Ishikawa (cell line): ENCODE results near the gene RAB10.

Experiments used
- CEBPB ChIP-seq: IDR thresholded peaks from 2 replicates; pipeline ENCODE4 v1.6.1; 2012
- CREB1 ChIP-seq: IDR thresholded peaks from 2 replicates; pipeline ENCODE4 v1.6.1; 2012; ENCODE audit warnings: low read depth
- EGR1 ChIP-seq: IDR thresholded peaks from 2 replicates; pipeline ENCODE4 v1.6.1; 2012
- EP300 ChIP-seq: IDR thresholded peaks from 2 replicates; pipeline ENCODE4 v1.6.1; 2012; ENCODE audit warnings: borderline replicate concordance
- FOXM1 ChIP-seq: IDR thresholded peaks from 2 replicates; pipeline ENCODE4 v1.6.1; 2012; ENCODE audit warnings: low read depth, borderline replicate concordance
- NFIC ChIP-seq: IDR thresholded peaks from 2 replicates; pipeline ENCODE4 v1.6.1; 2012
- RAD21 ChIP-seq: IDR thresholded peaks from 2 replicates; pipeline ENCODE4 v1.6.1; 2012; ENCODE audit warnings: low read depth
- TAF1 ChIP-seq: IDR thresholded peaks from 2 replicates; pipeline ENCODE4 v1.6.1; 2012; ENCODE audit warnings: low read depth, mild to moderate bottlenecking
- TCF12 ChIP-seq: IDR thresholded peaks from 2 replicates; pipeline ENCODE4 v1.6.1; 2012; ENCODE audit warnings: low read depth
- TEAD4 ChIP-seq: IDR thresholded peaks from 2 replicates; pipeline ENCODE4 v1.6.1; 2012
- YY1 ChIP-seq: IDR thresholded peaks from 2 replicates; pipeline ENCODE4 v1.6.1; 2012; ENCODE audit warnings: low read depth
- ZBTB7A ChIP-seq: IDR thresholded peaks from 2 replicates; pipeline ENCODE4 v1.6.1; 2012; ENCODE audit warnings: low read depth
- TF ChIP-seq, protein P1 (sequence below): IDR thresholded peaks from 2 replicates; pipeline ENCODE4 v1.6.1; 2012
- TF ChIP-seq, protein P2 (sequence below): IDR thresholded peaks from 2 replicates; pipeline ENCODE4 v1.6.1; 2012; ENCODE audit warnings: low read depth, mild to moderate bottlenecking
- TF ChIP-seq, protein P3 (sequence below): IDR thresholded peaks from 2 replicates; pipeline ENCODE4 v1.6.1; 2012

The RAB10 gene

DNA sequence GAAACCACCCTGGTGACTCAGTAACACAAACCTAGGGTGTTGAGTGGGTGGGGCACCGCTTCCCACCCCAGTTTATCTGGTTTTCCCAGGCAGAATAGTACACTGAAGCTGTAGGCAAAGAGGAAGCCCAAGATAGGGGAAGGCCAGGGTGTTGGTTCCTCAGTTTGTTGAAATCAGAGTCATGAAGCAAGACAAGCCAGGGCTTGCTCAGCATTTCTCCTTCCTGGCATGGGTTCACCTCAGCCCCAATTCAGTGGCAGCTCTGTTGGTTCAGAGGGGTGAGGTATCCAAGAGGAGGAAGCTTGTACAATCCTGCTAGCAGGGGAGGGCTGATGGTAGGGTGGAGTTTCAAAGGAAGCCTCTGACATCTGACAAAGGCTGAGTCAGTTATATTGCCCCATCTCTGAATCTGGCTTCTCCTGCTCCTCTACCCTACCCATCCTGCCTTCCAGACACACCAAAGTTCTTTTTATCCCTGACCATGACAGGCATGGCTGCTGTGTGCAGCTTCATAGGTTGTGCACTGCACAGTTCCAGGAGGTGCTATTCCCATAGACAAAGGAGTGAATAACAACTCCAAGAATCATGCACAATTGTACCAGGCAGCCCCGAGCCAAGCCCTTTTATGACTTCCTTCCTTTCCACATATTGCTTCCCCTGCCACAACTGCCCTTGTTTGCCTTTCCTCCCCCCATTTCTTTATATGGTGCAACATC, 24.9 kb upstream of the RAB10 start:
- TF ChIP-seq, protein P1, sequence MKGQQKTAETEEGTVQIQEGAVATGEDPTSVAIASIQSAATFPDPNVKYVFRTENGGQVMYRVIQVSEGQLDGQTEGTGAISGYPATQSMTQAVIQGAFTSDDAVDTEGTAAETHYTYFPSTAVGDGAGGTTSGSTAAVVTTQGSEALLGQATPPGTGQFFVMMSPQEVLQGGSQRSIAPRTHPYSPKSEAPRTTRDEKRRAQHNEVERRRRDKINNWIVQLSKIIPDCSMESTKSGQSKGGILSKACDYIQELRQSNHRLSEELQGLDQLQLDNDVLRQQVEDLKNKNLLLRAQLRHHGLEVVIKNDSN: no peak
- no peak for TF ChIP-seq RAD21
- no peak for TF ChIP-seq CREB1
- no peak for TF ChIP-seq TEAD4
- TF ChIP-seq EGR1: no peak

DNA sequence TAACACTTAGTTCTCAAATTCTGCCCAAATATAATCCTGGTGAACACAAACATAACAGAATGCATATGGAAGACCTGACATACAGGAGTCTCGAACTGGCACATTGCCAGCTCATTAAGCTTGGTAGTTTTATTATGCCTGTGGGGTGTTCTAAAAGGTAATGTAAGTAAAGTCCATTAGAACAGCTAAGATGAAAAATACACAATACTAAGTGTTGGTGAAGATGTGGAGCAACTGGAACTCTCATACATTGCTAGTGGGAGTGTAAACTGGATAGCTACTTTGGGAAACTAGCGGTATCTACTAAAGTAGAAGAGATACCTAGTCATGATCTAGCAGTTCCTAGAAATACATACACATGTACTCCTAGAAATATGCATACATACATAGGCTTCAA, 24.3 kb upstream of the RAB10 start:
- TF ChIP-seq FOXM1 (no peak), TEAD4 (no peak), NFIC (peak; percentile 35; the same call in 1 of the 2 replicates)

DNA sequence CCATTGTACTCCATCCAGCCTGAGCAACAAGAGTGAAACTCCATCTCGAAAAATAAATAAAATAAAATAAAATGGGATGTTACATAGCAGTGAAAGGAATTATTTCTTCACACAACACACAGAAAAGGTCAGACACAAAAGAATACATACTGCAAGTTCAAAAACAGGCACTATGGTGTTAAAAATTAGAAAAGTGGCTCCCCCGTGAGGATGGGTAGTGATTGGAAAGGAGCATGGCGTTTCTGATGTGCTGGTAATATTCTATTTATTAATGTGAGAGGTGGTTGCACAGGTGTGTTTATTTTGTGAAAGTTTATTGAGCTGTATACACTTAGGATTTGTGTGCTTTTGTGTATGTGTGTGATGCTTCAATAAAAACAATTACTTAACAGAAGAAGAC, 22.9 kb upstream of the RAB10 start:
- TF ChIP-seq, protein P1: no peak
- no peak for TF ChIP-seq RAD21
- TF ChIP-seq ZBTB7A: no peak
- TF ChIP-seq CEBPB: no peak
- no peak for TF ChIP-seq TCF12
- TF ChIP-seq EGR1: no peak
- no peak for TF ChIP-seq CREB1
- TF ChIP-seq YY1: no peak
- TF ChIP-seq, protein P2, sequence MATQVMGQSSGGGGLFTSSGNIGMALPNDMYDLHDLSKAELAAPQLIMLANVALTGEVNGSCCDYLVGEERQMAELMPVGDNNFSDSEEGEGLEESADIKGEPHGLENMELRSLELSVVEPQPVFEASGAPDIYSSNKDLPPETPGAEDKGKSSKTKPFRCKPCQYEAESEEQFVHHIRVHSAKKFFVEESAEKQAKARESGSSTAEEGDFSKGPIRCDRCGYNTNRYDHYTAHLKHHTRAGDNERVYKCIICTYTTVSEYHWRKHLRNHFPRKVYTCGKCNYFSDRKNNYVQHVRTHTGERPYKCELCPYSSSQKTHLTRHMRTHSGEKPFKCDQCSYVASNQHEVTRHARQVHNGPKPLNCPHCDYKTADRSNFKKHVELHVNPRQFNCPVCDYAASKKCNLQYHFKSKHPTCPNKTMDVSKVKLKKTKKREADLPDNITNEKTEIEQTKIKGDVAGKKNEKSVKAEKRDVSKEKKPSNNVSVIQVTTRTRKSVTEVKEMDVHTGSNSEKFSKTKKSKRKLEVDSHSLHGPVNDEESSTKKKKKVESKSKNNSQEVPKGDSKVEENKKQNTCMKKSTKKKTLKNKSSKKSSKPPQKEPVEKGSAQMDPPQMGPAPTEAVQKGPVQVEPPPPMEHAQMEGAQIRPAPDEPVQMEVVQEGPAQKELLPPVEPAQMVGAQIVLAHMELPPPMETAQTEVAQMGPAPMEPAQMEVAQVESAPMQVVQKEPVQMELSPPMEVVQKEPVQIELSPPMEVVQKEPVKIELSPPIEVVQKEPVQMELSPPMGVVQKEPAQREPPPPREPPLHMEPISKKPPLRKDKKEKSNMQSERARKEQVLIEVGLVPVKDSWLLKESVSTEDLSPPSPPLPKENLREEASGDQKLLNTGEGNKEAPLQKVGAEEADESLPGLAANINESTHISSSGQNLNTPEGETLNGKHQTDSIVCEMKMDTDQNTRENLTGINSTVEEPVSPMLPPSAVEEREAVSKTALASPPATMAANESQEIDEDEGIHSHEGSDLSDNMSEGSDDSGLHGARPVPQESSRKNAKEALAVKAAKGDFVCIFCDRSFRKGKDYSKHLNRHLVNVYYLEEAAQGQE: no peak
- TF ChIP-seq TEAD4: no peak
- TF ChIP-seq, protein P3, sequence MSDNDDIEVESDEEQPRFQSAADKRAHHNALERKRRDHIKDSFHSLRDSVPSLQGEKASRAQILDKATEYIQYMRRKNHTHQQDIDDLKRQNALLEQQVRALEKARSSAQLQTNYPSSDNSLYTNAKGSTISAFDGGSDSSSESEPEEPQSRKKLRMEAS: no peak
- TF ChIP-seq NFIC: no peak
- no peak for TF ChIP-seq EP300
- TF ChIP-seq FOXM1: no peak
- TF ChIP-seq TAF1: no peak

DNA sequence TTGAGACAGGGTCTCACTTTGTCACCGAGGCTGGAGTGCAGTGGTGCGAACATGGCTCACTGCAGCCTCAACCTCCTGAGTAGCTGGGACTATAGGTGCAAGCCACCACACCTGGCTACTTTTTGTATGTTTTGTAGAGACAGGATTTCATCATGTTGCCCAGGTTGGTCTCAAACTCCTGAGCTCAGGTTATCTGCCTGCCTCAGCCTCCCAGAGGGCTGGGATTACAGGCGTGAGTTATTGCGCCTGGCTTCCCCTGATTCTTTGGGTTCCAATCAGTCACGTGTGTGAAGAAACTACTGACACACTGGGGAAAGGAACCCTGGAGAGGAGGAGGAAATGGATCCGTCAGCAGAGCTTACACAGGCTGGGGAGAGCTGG, 22.3 kb upstream of the RAB10 start:
- TF ChIP-seq TAF1 (no peak), CREB1 (no peak), YY1 (no peak), EP300 (no peak), EGR1 (no peak), ZBTB7A (no peak), NFIC (no peak), RAD21 (no peak), CEBPB (no peak), TCF12 (no peak)
- TF ChIP-seq, protein P1: no peak
- TF ChIP-seq, protein P2: no peak

DNA sequence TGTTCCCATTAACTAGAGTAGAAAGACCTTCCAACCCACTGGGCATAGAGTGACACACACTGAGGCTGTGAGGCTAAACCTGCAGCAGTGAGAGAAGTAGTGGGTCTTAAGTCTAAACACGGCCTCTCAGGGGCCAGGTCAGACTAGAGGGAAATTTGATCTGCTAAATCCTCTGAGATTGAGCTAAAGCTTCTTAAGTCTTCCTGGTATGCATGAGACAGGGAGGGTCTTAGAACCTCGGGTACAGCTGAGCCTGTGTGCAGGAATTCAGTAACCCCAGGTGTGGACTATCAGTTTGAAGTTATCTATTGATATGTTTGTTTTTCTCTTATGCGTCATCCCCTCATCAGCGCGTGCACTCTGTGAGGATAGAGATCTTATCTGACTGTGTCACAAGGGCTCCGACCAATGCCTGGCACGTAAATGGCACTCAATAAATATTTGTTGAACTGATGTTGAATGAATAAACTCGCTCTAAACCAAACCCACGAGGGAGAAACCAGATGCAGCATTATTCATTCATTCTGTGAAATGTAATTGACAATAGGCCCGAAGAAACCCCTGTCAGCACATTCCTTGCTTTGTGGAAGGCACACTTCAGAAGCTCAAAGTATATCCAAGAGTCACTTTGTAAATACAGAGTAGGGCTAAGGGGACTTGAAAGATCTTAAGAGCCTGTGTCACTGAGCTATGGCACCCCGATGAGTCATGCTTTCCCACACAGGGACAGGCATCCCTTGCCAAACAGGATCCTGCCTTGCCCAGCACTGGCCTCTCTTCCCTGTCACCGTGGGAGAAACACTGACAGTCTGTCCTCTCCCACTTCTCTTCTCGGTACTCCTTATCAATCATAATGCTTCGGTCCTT, 21.7 kb upstream of the RAB10 start:
- no peak for TF ChIP-seq RAD21
- TF ChIP-seq, protein P1: no peak
- TF ChIP-seq NFIC: no peak
- TF ChIP-seq EGR1: no peak
- TF ChIP-seq TEAD4: no peak
- no peak for TF ChIP-seq ZBTB7A
- TF ChIP-seq CREB1: no peak
- TF ChIP-seq, protein P2: no peak
- TF ChIP-seq EP300: no peak
- no peak for TF ChIP-seq TCF12
- TF ChIP-seq, protein P3: no peak; the same call in 1 of the 2 replicates
- TF ChIP-seq YY1: no peak
